ENCODE measurements around the gene PAFAH1B2. TPM values are rescaled to one million over a fixed set of nuclear protein-coding genes. Genes with fewer than 3 reads are reported as not detected.
A peak's percentile ranks its signal among the peaks of the same experiment; 100 is the strongest.
"Not testable (repeated sequence)": the region's sequence is repeated elsewhere in the genome, so short reads cannot be mapped to it uniquely, and the experiment has no call there.

The PAFAH1B2 gene
- total RNA-seq, 1 donor from 2014 or later = 81.0 TPM

DNA sequence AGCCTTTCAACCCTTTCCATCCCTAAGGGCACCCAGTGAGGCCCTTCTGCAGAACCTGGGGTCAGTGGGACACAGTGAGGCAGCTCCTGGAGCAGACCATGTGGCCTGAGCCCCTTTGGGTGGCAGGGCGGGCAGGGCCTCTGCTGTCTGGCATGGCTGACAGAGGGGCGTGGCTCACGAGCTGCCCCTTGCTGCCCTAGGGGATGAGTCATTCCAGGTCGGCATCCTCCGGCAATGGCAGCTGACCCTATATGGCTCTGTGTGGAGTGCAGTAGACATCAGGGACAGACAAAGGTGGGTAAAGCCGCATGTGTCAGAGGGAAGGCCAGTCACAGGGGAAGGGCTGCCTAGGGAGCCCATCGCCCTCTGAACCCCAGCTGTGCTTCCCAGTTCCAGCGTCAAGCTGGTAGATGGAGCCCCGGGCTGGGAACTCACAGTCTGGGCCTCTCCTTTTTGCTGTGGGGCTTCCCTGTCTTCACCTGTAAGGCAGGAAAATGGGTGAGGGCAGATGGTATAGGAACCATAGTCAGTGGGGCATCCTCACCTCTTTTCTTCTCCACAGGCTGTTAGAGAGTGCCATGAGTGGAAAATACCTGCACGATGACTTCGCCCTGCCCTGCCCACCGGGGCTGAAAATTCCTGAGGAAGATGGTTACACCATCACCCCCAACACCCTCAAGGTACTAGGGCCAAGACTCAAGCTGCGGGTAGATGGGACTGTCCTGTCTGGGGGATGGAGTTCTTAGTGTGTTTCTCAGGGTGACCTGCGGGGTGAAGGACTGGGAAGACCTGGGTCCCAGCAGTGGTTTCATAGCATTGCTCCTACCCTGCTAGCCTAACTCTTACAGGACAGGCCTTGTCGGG, 6.6 kb upstream of the PAFAH1B2 start:
- H3K27ac Mint-ChIP-seq; H3K9me3 Mint-ChIP-seq; intact Hi-C loops (cut with micrococcal nuclease); H3K4me3 Mint-ChIP-seq; H3K36me3 Mint-ChIP-seq (ENCODE audit: low read depth); H3K4me1 Mint-ChIP-seq; DNase-seq: not testable (repeated sequence)
- peaks cover 29% of the 10 kb centered on the region for H3K27me3 Mint-ChIP-seq

DNA sequence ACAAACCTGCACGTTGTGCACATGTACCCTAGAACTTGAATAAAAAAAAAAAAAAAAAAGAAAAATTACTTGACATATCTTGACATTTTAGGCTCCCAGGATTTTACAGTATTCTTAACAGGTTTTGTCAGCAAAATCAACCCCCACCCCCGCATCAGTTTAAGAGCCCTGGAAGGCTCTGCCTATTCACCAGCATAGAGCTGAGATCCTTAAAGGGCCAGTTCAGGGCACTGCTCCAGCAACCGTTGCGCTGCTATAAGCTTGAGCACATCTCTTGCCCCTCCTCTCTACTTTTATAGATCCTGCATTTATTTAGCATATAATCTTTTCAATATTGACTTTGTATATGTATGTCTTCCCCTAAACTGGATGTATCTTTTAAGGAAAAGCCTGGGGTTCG, 697 bp upstream of the PAFAH1B2 start:
- peak overlapping the region; percentile 97 for H3K4me3 Mint-ChIP-seq
- H3K4me1 Mint-ChIP-seq = peaks cover 31% of the 10 kb centered on the region
- peaks cover 24% of the 10 kb centered on the region for H3K27me3 Mint-ChIP-seq
- peaks cover 28% of the 10 kb centered on the region for H3K36me3 Mint-ChIP-seq (ENCODE audit: low read depth)
- no peaks in the 10 kb centered on the region for H3K9me3 Mint-ChIP-seq
- peak; percentile 74 for DNase-seq
- intact Hi-C loops (cut with micrococcal nuclease) = loop anchor here (1.0 kb wide), 1 partner anchor 370 kb away; no protein-coding TSS in a partner anchor
- peak overlapping the region; percentile 84 for H3K27ac Mint-ChIP-seq

DNA sequence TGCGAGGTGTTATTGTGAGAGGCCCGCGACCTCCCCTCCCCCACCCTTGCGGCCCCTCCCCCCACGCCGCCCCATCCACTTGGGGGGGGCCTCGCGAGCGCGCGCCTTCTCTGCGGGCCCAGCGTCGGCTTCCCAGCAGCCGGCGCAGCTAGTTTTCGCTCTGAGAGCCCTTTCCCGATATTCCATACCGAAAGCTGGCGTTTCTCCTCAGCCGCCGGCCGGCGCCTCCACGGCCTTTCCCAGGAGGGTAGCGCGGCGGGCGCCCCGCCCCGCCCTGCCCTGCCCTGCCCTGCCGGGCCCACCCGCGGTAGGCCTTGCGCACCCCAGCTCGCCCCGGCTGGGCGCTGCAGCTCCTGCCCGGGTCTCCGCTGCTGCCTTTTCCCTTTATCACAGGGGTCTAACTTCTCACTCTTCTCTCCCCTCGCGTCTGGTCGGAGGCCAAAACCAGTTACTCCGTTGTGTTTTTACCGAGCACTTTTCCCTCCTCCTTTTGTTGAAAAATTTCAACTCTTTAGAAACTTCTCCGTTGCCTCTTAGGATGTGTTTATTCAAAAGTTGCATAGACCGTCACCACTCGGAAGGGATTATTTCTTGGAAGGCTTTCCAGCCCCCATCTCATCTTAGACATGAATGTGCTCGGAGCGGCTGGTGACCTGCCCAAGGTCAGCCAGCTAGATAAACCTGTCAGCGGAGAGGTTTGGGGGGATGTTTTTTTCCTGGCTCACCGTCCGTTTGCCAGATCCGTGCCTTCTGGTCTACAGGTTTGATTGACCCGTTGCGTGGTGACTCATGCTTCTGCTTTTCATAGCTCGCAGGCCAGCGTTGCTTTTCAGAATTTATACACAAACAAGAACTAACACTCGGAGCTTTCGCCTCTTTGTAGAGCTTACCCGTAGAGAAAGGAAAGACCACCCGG, 648 bp downstream of the PAFAH1B2 start:
- intact Hi-C loops (cut with micrococcal nuclease) = loop anchor here (1.0 kb wide), 2 partner anchors 34 to 88 kb away; partner anchors contain the start of genes PCSK7, RNF214 and SIDT2
- H3K27ac Mint-ChIP-seq = peak overlapping the region; percentile 93
- peaks cover 22% of the 10 kb centered on the region for H3K27me3 Mint-ChIP-seq
- H3K36me3 Mint-ChIP-seq (ENCODE audit: low read depth) = peaks cover 30% of the 10 kb centered on the region
- H3K9me3 Mint-ChIP-seq = no peaks in the 10 kb centered on the region
- peak; percentile 81 for DNase-seq
- peak overlapping the region; percentile 97 for H3K4me3 Mint-ChIP-seq
- H3K4me1 Mint-ChIP-seq = peaks cover 32% of the 10 kb centered on the region

DNA sequence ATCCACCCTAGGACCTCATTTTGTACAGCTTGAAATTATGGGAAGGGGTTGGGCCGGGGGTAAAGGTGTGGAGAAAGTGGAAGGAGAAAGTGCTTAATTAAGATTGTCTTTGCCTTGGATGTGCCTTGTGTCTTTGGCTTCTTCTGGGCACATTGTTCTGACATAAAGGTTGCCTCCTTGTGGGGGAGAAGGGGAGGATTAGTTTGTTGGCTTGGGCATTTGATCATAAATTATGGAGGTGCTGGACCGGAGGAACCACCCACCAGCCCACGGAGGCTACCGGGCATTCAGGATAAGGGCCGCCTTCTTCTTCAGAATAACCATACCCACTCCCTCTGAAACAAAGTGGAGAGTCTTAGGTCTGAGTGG, 1.3 kb downstream of the PAFAH1B2 start:
- H3K27me3 Mint-ChIP-seq = peaks cover 16% of the 10 kb centered on the region
- peak overlapping the region; percentile 93 for H3K27ac Mint-ChIP-seq
- intact Hi-C loops (cut with micrococcal nuclease) = no loop called here
- peaks cover 32% of the 10 kb centered on the region for H3K4me1 Mint-ChIP-seq
- H3K36me3 Mint-ChIP-seq (ENCODE audit: low read depth) = peaks cover 30% of the 10 kb centered on the region
- DNase-seq = peak; percentile 66
- peak overlapping the region; percentile 97 for H3K4me3 Mint-ChIP-seq
- no peaks in the 10 kb centered on the region for H3K9me3 Mint-ChIP-seq

DNA sequence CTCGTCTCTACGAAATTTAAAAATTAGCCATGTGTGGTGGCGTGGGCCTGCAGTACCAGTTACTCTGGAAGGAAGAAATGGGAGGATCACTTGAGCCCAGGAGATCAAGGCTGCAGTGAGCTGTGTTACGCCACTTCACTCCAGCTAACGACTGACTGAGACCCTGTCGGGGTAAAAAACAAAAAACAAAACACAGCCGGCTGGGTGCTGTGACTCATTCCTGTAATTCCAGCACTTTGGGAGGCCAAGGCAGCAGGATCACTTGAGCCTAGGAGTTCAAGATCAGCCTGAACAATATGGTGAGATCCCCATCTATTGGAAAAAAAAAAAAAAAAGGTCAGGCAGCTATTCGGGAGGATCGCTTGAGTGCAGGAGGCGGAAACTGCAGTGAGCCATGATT, 2.4 kb downstream of the PAFAH1B2 start:
- peak overlapping the region; percentile 97 for H3K4me3 Mint-ChIP-seq
- H3K9me3 Mint-ChIP-seq = no peaks in the 10 kb centered on the region
- intact Hi-C loops (cut with micrococcal nuclease) = no loop called here
- H3K36me3 Mint-ChIP-seq (ENCODE audit: low read depth) = peaks cover 36% of the 10 kb centered on the region
- peaks cover 32% of the 10 kb centered on the region for H3K4me1 Mint-ChIP-seq
- DNase-seq = no peak
- no peak overlapping the region for H3K27ac Mint-ChIP-seq
- peaks cover 5% of the 10 kb centered on the region for H3K27me3 Mint-ChIP-seq

DNA sequence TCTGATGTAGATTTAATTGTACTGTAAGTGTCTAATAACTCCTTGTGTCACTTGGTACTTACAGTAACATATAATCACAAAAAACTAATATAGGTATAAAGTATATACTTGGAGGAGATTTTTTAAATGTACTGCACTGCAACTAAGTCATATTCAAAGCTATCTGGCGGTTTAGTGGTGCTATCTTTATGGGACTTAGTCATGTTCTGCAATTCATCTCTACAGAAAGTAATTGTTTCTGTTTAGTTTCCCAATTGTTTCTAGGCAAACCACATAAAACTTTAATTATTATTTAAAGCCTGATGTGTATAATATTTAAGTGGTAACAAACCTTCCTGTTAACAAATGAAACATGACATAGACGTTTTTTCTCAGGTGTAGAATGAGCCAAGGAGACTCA, 8.0 kb downstream of the PAFAH1B2 start:
- no peak for DNase-seq
- Mint-ChIP-seq H3K4me3 (no peak overlapping the region), H3K27me3 (no peaks in the 10 kb centered on the region)

DNA sequence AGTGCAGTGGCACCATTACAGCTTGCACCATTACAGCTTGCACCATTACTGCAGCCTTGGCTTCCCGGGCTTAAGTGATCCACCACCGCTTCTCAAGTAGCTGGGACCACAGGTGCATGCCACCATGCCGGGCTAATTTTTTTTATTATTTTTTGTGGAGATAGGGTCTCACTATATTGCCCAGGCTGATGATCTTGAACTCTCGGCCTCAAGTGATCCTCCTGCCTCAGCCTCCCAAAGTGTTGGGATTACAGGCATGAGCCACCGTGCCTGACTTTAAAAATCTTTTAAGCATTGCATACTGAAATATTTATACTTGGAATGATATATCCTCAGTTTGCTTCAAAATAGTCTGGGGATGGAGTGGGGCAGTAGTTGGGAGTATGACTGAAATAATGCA, 10.4 kb downstream of the PAFAH1B2 start:
- no peaks in the 10 kb centered on the region for H3K9me3 Mint-ChIP-seq
- H3K36me3 Mint-ChIP-seq (ENCODE audit: low read depth) = peaks cover 26% of the 10 kb centered on the region
- DNase-seq = no peak
- intact Hi-C loops (cut with micrococcal nuclease) = no loop called here
- H3K27ac Mint-ChIP-seq = no peak overlapping the region
- H3K27me3 Mint-ChIP-seq = no peaks in the 10 kb centered on the region
- H3K4me1 Mint-ChIP-seq = peaks cover 6% of the 10 kb centered on the region
- H3K4me3 Mint-ChIP-seq = no peak overlapping the region

More for the DNA sequence above, 8.0 kb downstream of the PAFAH1B2 start:
- Mint-ChIP-seq H3K9me3 (no peaks in the 10 kb centered on the region), H3K27ac (no peak overlapping the region), H3K36me3 (ENCODE audit: low read depth) (peaks cover 26% of the 10 kb centered on the region), H3K4me1 (peaks cover 12% of the 10 kb centered on the region)
- intact Hi-C loops (cut with micrococcal nuclease) = no loop called here

DNA sequence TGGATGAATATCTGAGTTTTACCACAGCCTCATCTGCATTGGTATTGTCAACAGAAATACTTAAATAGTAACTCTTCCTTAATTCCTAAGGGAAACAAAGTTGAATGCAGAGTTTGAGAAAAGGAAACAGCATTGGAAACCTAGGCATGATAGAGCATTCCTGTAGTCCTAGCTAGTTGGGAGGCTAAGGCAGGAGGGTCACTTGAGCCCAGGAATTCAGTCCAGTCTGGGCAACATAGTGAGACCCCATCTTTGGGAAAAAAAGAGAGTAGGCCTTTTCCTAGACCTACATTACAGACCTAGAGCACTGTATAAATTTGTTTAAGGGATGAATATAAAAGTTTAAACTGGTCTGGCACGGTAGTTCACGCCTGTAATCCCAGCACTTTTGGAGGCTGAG, 13.4 kb downstream of the PAFAH1B2 start:
- intact Hi-C loops (cut with micrococcal nuclease) = no loop called here
- Mint-ChIP-seq H3K36me3 (ENCODE audit: low read depth) (peaks cover 37% of the 10 kb centered on the region), H3K4me3 (no peak overlapping the region), H3K27me3 (no peaks in the 10 kb centered on the region), H3K9me3 (no peaks in the 10 kb centered on the region), H3K27ac (no peak overlapping the region), H3K4me1 (peaks cover 4% of the 10 kb centered on the region)
- no peak for DNase-seq

DNA sequence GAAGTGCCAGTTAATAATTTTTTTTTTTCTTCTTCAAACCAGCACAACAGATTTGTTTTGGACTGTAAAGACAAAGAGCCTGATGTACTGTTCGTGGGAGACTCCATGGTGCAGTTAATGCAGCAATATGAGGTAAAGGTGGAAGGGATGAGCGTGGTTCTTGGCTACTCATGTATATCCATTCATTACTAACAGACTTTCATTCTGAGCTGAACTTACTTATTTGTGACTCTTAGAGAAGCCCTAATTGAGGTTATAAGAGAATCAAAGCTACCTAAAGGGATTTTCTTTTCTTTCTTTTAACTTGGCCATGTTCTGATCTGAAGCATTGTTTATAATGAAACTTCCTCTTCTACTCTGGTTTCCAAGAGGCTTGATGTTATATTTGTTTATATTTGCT, 15.8 kb downstream of the PAFAH1B2 start:
- H3K27me3 Mint-ChIP-seq = no peaks in the 10 kb centered on the region
- intact Hi-C loops (cut with micrococcal nuclease) = no loop called here
- H3K36me3 Mint-ChIP-seq (ENCODE audit: low read depth) = peaks cover 40% of the 10 kb centered on the region
- no peak overlapping the region for H3K4me3 Mint-ChIP-seq
- H3K27ac Mint-ChIP-seq = no peak overlapping the region
- peaks cover 2% of the 10 kb centered on the region for H3K4me1 Mint-ChIP-seq
- DNase-seq = no peak
- H3K9me3 Mint-ChIP-seq = no peaks in the 10 kb centered on the region

DNA sequence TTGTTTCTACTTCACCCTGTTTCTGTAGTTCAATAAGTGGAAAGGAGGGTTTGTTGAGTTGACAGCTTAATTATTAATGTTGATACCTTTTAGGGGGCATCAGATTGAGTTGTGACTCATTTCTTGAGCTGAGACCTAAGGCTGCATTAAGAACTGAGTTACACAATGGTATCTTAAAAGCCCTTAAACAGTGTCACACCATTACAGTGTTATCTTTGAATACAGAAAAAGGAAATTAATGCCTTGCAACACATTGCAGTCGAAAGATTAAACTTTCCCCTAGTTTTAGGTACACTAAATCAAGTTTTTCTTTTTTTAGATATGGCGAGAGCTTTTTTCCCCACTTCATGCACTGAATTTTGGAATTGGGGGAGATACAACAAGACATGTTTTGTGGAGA, 16.7 kb downstream of the PAFAH1B2 start:
- intact Hi-C loops (cut with micrococcal nuclease) = no loop called here
- Mint-ChIP-seq H3K4me1 (peaks cover 2% of the 10 kb centered on the region), H3K27me3 (no peaks in the 10 kb centered on the region), H3K27ac (peak overlapping the region; percentile 41), H3K9me3 (no peaks in the 10 kb centered on the region), H3K4me3 (no peak overlapping the region), H3K36me3 (ENCODE audit: low read depth) (peaks cover 46% of the 10 kb centered on the region)
- no peak for DNase-seq

DNA sequence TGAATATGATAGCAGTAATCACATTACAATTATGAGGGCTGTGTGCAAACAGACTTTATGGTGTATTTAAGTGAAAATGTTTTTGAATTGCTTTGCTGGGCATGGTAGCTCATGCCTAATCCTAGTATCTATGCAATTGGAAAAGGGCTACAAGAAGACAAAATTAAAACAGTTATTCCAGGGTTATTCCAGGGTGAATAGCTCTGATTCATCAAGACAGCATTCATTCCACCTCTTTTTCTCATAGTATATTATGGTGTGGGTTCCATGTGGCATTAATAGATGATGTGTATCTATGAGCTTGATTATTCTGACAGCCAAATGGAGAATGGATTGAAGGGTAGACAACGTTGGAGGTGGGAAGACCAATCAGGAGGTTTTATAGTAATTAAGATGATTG, 22.4 kb downstream of the PAFAH1B2 start:
- no peak for DNase-seq
- peaks cover 53% of the 10 kb centered on the region for H3K36me3 Mint-ChIP-seq (ENCODE audit: low read depth)
- no peak overlapping the region for H3K4me3 Mint-ChIP-seq
- H3K27ac Mint-ChIP-seq = no peak overlapping the region
- H3K27me3 Mint-ChIP-seq = no peaks in the 10 kb centered on the region
- intact Hi-C loops (cut with micrococcal nuclease) = no loop called here
- no peaks in the 10 kb centered on the region for H3K9me3 Mint-ChIP-seq
- H3K4me1 Mint-ChIP-seq = peaks cover 2% of the 10 kb centered on the region

DNA sequence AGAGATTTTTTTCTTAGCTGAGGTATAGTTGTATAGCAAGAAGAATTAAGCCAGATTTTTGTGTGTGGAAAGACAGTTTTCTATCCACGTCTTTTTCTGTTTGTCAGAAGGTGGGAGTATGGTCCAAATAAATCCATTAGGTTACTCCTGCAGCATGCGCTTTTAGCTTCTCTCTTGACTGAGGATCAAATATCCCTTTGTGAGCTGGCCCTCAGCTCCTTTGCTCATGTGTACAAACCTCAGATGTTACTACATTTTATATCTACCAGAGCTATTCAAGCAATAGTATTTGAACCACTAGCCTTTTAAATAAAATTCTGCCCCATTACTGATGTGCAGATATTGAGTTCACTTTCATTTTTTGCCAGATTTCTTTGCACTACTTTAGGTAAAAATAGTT, 25.6 kb downstream of the PAFAH1B2 start:
- no peaks in the 10 kb centered on the region for H3K27me3 Mint-ChIP-seq
- H3K4me1 Mint-ChIP-seq = peaks cover 10% of the 10 kb centered on the region
- no peaks in the 10 kb centered on the region for H3K9me3 Mint-ChIP-seq
- DNase-seq = no peak
- H3K27ac Mint-ChIP-seq = no peak overlapping the region
- intact Hi-C loops (cut with micrococcal nuclease) = no loop called here
- H3K4me3 Mint-ChIP-seq = no peak overlapping the region
- H3K36me3 Mint-ChIP-seq (ENCODE audit: low read depth) = peaks cover 41% of the 10 kb centered on the region

DNA sequence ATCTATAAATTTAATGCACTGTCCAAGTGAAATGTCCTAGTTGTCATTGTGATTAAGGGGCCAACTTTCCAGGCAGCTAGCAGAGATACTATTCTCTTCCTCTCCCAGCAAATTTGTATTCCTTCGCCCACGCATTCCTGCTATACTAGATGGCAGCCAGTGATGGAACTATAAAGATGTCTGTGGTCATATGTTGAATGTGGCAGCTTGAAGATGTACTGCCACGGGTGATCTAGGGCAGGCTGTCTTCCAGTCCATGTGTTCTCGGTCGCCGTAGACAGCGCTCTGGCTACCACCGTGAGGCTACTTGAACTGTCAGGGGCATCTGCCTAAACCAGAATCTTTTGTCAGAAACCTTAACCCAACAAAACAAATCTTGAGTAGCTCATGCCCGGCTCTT, 26.1 kb downstream of the PAFAH1B2 start:
- Mint-ChIP-seq H3K36me3 (ENCODE audit: low read depth) (peaks cover 38% of the 10 kb centered on the region), H3K27me3 (no peaks in the 10 kb centered on the region), H3K9me3 (no peaks in the 10 kb centered on the region), H3K27ac (no peak overlapping the region), H3K4me1 (peaks cover 10% of the 10 kb centered on the region), H3K4me3 (no peak overlapping the region)
- intact Hi-C loops (cut with micrococcal nuclease) = no loop called here
- DNase-seq = no peak

DNA sequence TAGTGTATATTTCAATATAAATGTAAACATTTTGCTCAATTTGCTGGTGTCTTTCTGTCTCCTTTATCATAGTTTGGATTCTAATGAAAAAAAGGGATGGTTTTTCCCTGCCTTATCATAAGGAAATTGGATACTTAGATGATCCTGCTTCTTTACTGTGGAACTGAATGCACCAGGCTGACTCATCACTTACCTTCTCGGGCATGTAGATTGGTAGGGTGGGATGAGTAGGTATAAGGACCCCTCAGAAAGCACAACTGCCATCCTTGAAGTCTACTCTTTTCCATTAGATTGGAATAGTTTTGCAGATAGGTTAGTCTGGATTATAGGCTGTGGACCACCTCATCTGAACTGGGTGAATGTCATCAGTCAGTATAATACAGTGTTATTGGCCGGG, 26.9 kb downstream of the PAFAH1B2 start:
- H3K9me3 Mint-ChIP-seq = no peaks in the 10 kb centered on the region
- DNase-seq = no peak
- H3K27me3 Mint-ChIP-seq = no peaks in the 10 kb centered on the region
- H3K36me3 Mint-ChIP-seq (ENCODE audit: low read depth) = peaks cover 33% of the 10 kb centered on the region
- H3K27ac Mint-ChIP-seq = peak overlapping the region; percentile 34
- intact Hi-C loops (cut with micrococcal nuclease) = no loop called here
- H3K4me3 Mint-ChIP-seq = no peak overlapping the region
- peaks cover 10% of the 10 kb centered on the region for H3K4me1 Mint-ChIP-seq
